SK-N-SH (cell line): ENCODE measurements around the gene ZNF697. TPM values are rescaled to one million over a fixed set of nuclear protein-coding genes. Genes with fewer than 3 reads are reported as not detected.

Experiments used
- CTCF ChIA-PET: fragments of 300-600, 350-600 bp; formaldehyde crosslinking; extraction: SDS; loops from one replicate; lab custom pipeline; 2021; lab: Yijun Ruan, JAX
- POLR2A ChIA-PET: fragments of 350-600 bp; sonication (Branson Sonifier 250); formaldehyde crosslinking; extraction: SDS; loops from one replicate; lab custom pipeline; 2020; ENCODE audit warnings: antibody characterized with exemption, inconsistent platforms; lab: Yijun Ruan, JAX
- DNase-seq: peaks from one replicate; pipeline ENCODE4 v3.0.0; 2012
- H2AFZ ChIP-seq: fragments of 200-600 bp; sonication (generic); 2 replicates; pipeline ENCODE4 v1.8.1; 2016; ENCODE audit warnings: antibody characterized with exemption, mild to moderate bottlenecking, low read depth
- H3F3A ChIP-seq: fragments of 200-600 bp; sonication (generic); replicated peaks from 2 replicates; pipeline ENCODE3; 2016; ENCODE audit warnings: antibody characterized with exemption, mild to moderate bottlenecking; ENCODE audit not compliant: insufficient read depth
- H3K27ac ChIP-seq, 2 experiments: fragments of 200-500 bp in 1 of 2; fragments of 200-600 bp in 1 of 2; sonication (Bioruptor generic) in 1 of 2; sonication (generic), shearing (Covaris generic) in 1 of 2; 2 replicates each; pipeline versions ENCODE4 v1.5.1 to v1.6.1; 2014 to 2016; ENCODE audit warnings: low read depth in 2 of 2, inconsistent platforms in 1 of 2, low read length in 1 of 2, mild to moderate bottlenecking in 1 of 2, mixed read lengths in 1 of 2
- H3K27me3 ChIP-seq: fragments of 200-600 bp; sonication (generic), shearing (Covaris generic); 2 replicates; pipeline ENCODE4 v1.6.1; 2016; ENCODE audit warnings: mixed run types; ENCODE audit not compliant: insufficient read depth
- H3K36me3 ChIP-seq, 2 experiments: fragments of 200-500 bp in 1 of 2; fragments of 200-600 bp in 1 of 2; sonication (Bioruptor generic) in 1 of 2; sonication (generic) in 1 of 2; replicated peaks in 1 of 2; 2 replicates each; pipeline versions ENCODE3 to v1.5.1; 2014 to 2016; ENCODE audit warnings: low read length in 1 of 2, mild to moderate bottlenecking in 1 of 2; ENCODE audit not compliant: insufficient read depth in 2 of 2, control insufficient read depth in 1 of 2
- H3K4me1 ChIP-seq, 2 experiments: fragments of 200-500 bp in 1 of 2; fragments of 200-600 bp in 1 of 2; sonication (Bioruptor generic) in 1 of 2; sonication (generic), shearing (Covaris generic) in 1 of 2; 2 replicates each; pipeline versions ENCODE4 v1.5.1 to v1.6.1; 2014 to 2016; ENCODE audit warnings: low read depth in 1 of 2, low read length in 1 of 2, mixed run types in 1 of 2; ENCODE audit not compliant: insufficient read depth in 2 of 2, control insufficient read depth in 1 of 2
- H3K4me2 ChIP-seq: fragments of 200-600 bp; sonication (generic), shearing (Covaris generic); 2 replicates; pipeline ENCODE4 v1.6.1; 2017; ENCODE audit warnings: mixed run types
- H3K4me3 ChIP-seq, 2 experiments: fragments of 200-500 bp in 1 of 2; fragments of 200-600 bp in 1 of 2; sonication (Bioruptor generic) in 1 of 2; sonication (generic), shearing (Covaris generic) in 1 of 2; 2 replicates each; pipeline versions ENCODE4 v1.5.1 to v1.8.1; 2014 to 2016; ENCODE audit warnings: low read depth in 2 of 2, inconsistent platforms in 1 of 2, low read length in 1 of 2, mild to moderate bottlenecking in 1 of 2, mixed read lengths in 1 of 2, moderate library complexity in 1 of 2
- H3K79me2 ChIP-seq: fragments of 200-600 bp; sonication (generic); 2 replicates; pipeline ENCODE4 v1.8.1; 2017; ENCODE audit warnings: mild to moderate bottlenecking; ENCODE audit not compliant: insufficient read depth
- H3K9ac ChIP-seq: fragments of 200-600 bp; sonication (generic); 2 replicates; pipeline ENCODE4 v1.6.1; 2017; ENCODE audit warnings: mixed run types
- H3K9me2 ChIP-seq: fragments of 200-600 bp; sonication (generic); 2 replicates; pipeline ENCODE4 v1.6.1; 2017; ENCODE audit warnings: mixed run types
- H3K9me3 ChIP-seq: fragments of 200-600 bp; sonication (generic); 2 replicates; pipeline ENCODE4 v1.6.1; 2017; ENCODE audit warnings: mixed run types, mild to moderate bottlenecking, moderate library complexity
- H4K20me1 ChIP-seq: fragments of 200-600 bp; sonication (generic); 2 replicates; pipeline ENCODE4 v1.6.1; 2017; ENCODE audit warnings: mild to moderate bottlenecking, mixed run types; ENCODE audit not compliant: insufficient read depth
- CHD2 ChIP-seq: fragments of 150-350 bp; IDR thresholded peaks from 2 replicates; pipeline ENCODE4 v1.6.1; 2018; ENCODE audit warnings: low read length; ENCODE audit not compliant: partially characterized antibody
- ELF1 ChIP-seq: IDR thresholded peaks from 2 replicates; pipeline ENCODE4 v1.4.0; 2012
- EZH2phosphoT487 ChIP-seq: fragments of 200-600 bp; sonication (generic); IDR thresholded peaks from 2 replicates; pipeline ENCODE4 v1.6.1; 2017; ENCODE audit warnings: low read depth, mixed run types, mild to moderate bottlenecking, antibody characterized with exemption, moderate library complexity, borderline replicate concordance
- FOSL2 ChIP-seq: IDR thresholded peaks from 2 replicates; pipeline ENCODE4 v1.4.0; 2012; ENCODE audit warnings: low read depth, mild to moderate bottlenecking, moderate library complexity, borderline replicate concordance
- GATA2 ChIP-seq: sonication (generic); formaldehyde crosslinking; IDR thresholded peaks from 2 replicates; pipeline ENCODE4 v1.5.0; 2020; ENCODE audit warnings: mild to moderate bottlenecking, missing genetic modification reagents
- JUND ChIP-seq: IDR thresholded peaks from 2 replicates; pipeline ENCODE4 v1.4.0; 2012
- MEF2A ChIP-seq: IDR thresholded peaks from 2 replicates; pipeline ENCODE4 v1.4.0; 2012; ENCODE audit warnings: low read depth, borderline replicate concordance
- MXI1 ChIP-seq: IDR thresholded peaks from 2 replicates; pipeline ENCODE4 v1.6.1; 2012; ENCODE audit warnings: mild to moderate bottlenecking, low read depth, low read length, improper control_type of control experiment
- NFIC ChIP-seq: IDR thresholded peaks from 2 replicates; pipeline ENCODE4 v1.4.0; 2012; ENCODE audit warnings: borderline replicate concordance
- NRF1 ChIP-seq: IDR thresholded peaks from 2 replicates; pipeline ENCODE4 v1.6.1; 2012; ENCODE audit warnings: low read depth, mild to moderate bottlenecking, low read length
- RCOR1 ChIP-seq: fragments of 150-350 bp; IDR thresholded peaks from 2 replicates; pipeline ENCODE4 v1.6.1; 2017; ENCODE audit warnings: antibody characterized with exemption, low read length
- RXRA ChIP-seq: IDR thresholded peaks from 2 replicates; pipeline ENCODE4 v1.4.0; 2012; ENCODE audit warnings: low read depth, mild to moderate bottlenecking, borderline replicate concordance
- SMC3 ChIP-seq: IDR thresholded peaks from 2 replicates; pipeline ENCODE4 v1.6.1; 2012; ENCODE audit warnings: low read depth, low read length, improper control_type of control experiment
- TAF1 ChIP-seq: IDR thresholded peaks from 2 replicates; pipeline ENCODE4 v1.6.1; 2012; ENCODE audit warnings: low read depth, mild to moderate bottlenecking, low read length, moderate library complexity, borderline replicate concordance
- TCF12 ChIP-seq: IDR thresholded peaks from 2 replicates; pipeline ENCODE4 v1.4.0; 2012
- TEAD4 ChIP-seq: IDR thresholded peaks from 2 replicates; pipeline ENCODE4 v1.4.0; 2012; ENCODE audit warnings: mild to moderate bottlenecking, borderline replicate concordance; ENCODE audit not compliant: insufficient read depth
- YY1 ChIP-seq: IDR thresholded peaks from 2 replicates; pipeline ENCODE4 v1.4.0; 2012; ENCODE audit warnings: low read depth, mild to moderate bottlenecking
- WGBS: methylation state at CpG from one replicate; pipeline ENCODE4 v1.1.6; 2017; ENCODE audit warnings: low lambda C conversion rate; 5-methylcytosine and 5-hydroxymethylcytosine counted together
- polyA plus RNA-seq, 3 experiments: library from polyadenylated mRNA; depleted of rRNA; stranded (reverse); fragments of >200 nt; gene quantifications; 2 replicates each; pipeline ENCODE4 v1.2.3, GENCODE V29; 2012
- TF ChIP-seq, protein P1 (sequence below): IDR thresholded peaks from 2 replicates; pipeline ENCODE4 v1.6.1; 2012; ENCODE audit warnings: mild to moderate bottlenecking, low read depth, low read length, moderate library complexity
- TF ChIP-seq, protein P2 (sequence below): fragments of 200-600 bp; sonication (generic); IDR thresholded peaks from 2 replicates; pipeline ENCODE4 v1.6.1; 2017; ENCODE audit warnings: antibody characterized with exemption, mild to moderate bottlenecking, moderate library complexity
- TF ChIP-seq, protein P3 (sequence below): fragments of 150-350 bp; IDR thresholded peaks from 2 replicates; pipeline ENCODE4 v1.6.1; 2017; ENCODE audit warnings: antibody characterized with exemption, low read length, low read depth, borderline replicate concordance
- TF ChIP-seq, protein P4 (sequence below): IDR thresholded peaks from 2 replicates; pipeline ENCODE4 v1.4.0; 2012; ENCODE audit warnings: low read depth

The ZNF697 gene
- polyA plus RNA-seq, 1 of the 3 experiments (the other 2 are of a cell fraction): 3.4 TPM

DNA sequence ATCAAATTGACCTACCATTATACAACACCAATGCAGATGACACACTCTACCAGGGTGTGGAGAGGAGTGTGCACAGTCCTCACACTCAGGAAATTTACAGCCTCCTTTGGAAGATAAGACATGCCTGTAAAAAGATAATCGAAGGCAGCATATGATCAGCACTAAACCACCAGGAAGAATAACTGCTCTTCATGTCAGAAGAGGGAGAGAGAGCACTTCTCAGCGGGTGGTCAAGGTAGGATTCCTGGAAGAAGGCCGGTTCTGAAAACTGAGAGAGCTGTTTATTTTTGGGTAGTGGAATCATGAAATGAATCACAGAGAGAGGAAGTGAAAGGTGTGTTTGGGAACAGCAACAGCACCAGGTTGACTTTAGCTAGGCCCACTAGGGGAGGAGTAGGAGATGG is 14.0 kb upstream of the ZNF697 start (continued):
- TF ChIP-seq, protein P1, sequence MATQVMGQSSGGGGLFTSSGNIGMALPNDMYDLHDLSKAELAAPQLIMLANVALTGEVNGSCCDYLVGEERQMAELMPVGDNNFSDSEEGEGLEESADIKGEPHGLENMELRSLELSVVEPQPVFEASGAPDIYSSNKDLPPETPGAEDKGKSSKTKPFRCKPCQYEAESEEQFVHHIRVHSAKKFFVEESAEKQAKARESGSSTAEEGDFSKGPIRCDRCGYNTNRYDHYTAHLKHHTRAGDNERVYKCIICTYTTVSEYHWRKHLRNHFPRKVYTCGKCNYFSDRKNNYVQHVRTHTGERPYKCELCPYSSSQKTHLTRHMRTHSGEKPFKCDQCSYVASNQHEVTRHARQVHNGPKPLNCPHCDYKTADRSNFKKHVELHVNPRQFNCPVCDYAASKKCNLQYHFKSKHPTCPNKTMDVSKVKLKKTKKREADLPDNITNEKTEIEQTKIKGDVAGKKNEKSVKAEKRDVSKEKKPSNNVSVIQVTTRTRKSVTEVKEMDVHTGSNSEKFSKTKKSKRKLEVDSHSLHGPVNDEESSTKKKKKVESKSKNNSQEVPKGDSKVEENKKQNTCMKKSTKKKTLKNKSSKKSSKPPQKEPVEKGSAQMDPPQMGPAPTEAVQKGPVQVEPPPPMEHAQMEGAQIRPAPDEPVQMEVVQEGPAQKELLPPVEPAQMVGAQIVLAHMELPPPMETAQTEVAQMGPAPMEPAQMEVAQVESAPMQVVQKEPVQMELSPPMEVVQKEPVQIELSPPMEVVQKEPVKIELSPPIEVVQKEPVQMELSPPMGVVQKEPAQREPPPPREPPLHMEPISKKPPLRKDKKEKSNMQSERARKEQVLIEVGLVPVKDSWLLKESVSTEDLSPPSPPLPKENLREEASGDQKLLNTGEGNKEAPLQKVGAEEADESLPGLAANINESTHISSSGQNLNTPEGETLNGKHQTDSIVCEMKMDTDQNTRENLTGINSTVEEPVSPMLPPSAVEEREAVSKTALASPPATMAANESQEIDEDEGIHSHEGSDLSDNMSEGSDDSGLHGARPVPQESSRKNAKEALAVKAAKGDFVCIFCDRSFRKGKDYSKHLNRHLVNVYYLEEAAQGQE: no peak
- TF ChIP-seq TCF12: no peak

DNA sequence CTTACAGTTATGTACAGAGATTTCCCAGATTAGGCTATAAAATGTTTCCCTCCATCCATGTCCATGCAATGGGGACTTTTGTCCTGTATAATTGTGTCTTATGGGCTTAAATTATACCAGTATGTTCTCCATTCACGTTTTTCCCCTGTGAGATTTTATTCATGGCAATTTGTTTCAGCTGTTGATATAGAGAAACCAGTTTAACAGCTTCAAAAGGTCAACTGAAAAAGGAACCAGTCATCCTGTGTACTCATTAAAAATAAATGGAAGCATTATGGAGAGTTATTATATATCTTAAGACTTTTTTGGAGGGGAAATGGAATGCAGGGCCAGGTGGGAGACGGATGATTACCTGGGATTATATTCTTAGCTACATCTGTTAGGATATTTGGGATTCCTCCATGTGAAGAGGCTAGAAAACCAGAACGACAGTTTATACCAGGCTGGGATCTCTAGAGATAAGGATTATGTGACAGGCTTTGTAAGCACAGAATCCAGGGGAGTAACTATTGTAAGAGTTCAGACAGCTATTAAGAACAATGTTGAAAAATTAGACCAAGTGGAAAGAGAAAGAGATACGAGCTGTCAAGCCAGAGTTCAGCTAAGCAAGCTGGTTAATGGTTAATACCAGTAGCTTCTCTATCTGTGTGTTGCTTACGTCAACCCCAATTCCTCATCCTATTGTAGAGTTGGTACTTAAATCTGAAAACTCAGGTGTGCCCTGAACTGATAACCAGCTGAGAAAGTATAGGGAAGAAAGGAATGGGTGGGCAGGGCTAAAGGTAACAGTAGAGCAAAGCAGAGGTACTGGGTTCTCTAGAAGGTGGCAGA is 12.4 kb upstream of the ZNF697 start:
- Histone ChIP-seq H3K9me2 (no peaks in the 10 kb centered on the region), H3K9me3 (no peaks in the 10 kb centered on the region), H4K20me1 (no peaks in the 10 kb centered on the region), H3K4me2 (no peak overlapping the region), H3K4me1 (no peaks in the 10 kb centered on the region), H2AFZ (no peak overlapping the region), H3K4me3 (no peak overlapping the region), H3F3A (no peaks in the 10 kb centered on the region), H3K27me3 (no peaks in the 10 kb centered on the region), H3K36me3 (no peaks in the 10 kb centered on the region), H3K27ac (no peak overlapping the region), H3K79me2 (no peaks in the 10 kb centered on the region), H3K9ac (no peak overlapping the region)
- WGBS: 63% methylated on average over 5 of the region's 5 CpGs
- no peak for DNase-seq
- ChIA-PET CTCF (interaction anchor here (0.9 to 6.7 kb wide), 12 partner anchors 9 to 87 kb away, joined by 3 to 63 read pairs (median 7); partner anchors contain the start of gene ZNF697), POLR2A (interaction anchor here (2.7 kb wide), 1 partner anchor 12 kb away, joined by 8 read pairs; the partner anchor contains the start of gene ZNF697)
- TF ChIP-seq, protein P2, sequence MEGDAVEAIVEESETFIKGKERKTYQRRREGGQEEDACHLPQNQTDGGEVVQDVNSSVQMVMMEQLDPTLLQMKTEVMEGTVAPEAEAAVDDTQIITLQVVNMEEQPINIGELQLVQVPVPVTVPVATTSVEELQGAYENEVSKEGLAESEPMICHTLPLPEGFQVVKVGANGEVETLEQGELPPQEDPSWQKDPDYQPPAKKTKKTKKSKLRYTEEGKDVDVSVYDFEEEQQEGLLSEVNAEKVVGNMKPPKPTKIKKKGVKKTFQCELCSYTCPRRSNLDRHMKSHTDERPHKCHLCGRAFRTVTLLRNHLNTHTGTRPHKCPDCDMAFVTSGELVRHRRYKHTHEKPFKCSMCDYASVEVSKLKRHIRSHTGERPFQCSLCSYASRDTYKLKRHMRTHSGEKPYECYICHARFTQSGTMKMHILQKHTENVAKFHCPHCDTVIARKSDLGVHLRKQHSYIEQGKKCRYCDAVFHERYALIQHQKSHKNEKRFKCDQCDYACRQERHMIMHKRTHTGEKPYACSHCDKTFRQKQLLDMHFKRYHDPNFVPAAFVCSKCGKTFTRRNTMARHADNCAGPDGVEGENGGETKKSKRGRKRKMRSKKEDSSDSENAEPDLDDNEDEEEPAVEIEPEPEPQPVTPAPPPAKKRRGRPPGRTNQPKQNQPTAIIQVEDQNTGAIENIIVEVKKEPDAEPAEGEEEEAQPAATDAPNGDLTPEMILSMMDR: no peak
- TF ChIP-seq ELF1 (no peak), NRF1 (no peak), TAF1 (no peak), FOSL2 (no peak), EZH2phosphoT487 (no peak), MEF2A (no peak), GATA2 (CRISPR knock-in tag) (no peak), TEAD4 (no peak), NFIC (no peak), JUND (no peak), MXI1 (no peak), SMC3 (no peak), YY1 (no peak), CHD2 (no peak), RCOR1 (no peak), RXRA (no peak)
- TF ChIP-seq, protein P3, sequence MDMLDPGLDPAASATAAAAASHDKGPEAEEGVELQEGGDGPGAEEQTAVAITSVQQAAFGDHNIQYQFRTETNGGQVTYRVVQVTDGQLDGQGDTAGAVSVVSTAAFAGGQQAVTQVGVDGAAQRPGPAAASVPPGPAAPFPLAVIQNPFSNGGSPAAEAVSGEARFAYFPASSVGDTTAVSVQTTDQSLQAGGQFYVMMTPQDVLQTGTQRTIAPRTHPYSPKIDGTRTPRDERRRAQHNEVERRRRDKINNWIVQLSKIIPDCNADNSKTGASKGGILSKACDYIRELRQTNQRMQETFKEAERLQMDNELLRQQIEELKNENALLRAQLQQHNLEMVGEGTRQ: no peak
- TF ChIP-seq, protein P4, sequence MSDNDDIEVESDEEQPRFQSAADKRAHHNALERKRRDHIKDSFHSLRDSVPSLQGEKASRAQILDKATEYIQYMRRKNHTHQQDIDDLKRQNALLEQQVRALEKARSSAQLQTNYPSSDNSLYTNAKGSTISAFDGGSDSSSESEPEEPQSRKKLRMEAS: no peak
